Hepatocyte (in vitro differentiated cells): ENCODE results near the gene NME7. TPM values are rescaled to one million over a fixed set of nuclear protein-coding genes. Genes with fewer than 3 reads are reported as not detected.

Source experiments
- DNase-seq: peaks from one replicate; pipeline ENCODE4 v3.0.0-alpha.2; 2016; ENCODE audit warnings: low spot score
- H2AFZ ChIP-seq: fragments of 200-600 bp; sonication (generic); 2 replicates; pipeline ENCODE4 v1.6.0; 2016; ENCODE audit warnings: antibody characterized with exemption, mild to moderate bottlenecking
- H3K27ac ChIP-seq: fragments of 200-600 bp; sonication (generic); 2 replicates; pipeline ENCODE4 v1.5.1; 2016; ENCODE audit warnings: mild to moderate bottlenecking
- H3K27me3 ChIP-seq: fragments of 200-600 bp; sonication (generic); 2 replicates; pipeline ENCODE4 v1.6.1; 2016
- H3K36me3 ChIP-seq: fragments of 200-600 bp; sonication (generic); replicated peaks from 2 replicates; pipeline ENCODE4 v1.5.1; 2016; ENCODE audit warnings: low read depth; ENCODE audit not compliant: insufficient read depth
- H3K4me1 ChIP-seq: fragments of 200-600 bp; sonication (generic); 2 replicates; pipeline ENCODE4 v1.5.1; 2016; ENCODE audit warnings: mild to moderate bottlenecking, moderate library complexity; ENCODE audit not compliant: insufficient read depth
- H3K4me2 ChIP-seq: fragments of 200-600 bp; sonication (generic); 2 replicates; pipeline ENCODE4 v1.6.0; 2016
- H3K4me3 ChIP-seq: fragments of 200-600 bp; sonication (generic); 2 replicates; pipeline ENCODE4 v1.5.1; 2016; ENCODE audit warnings: mild to moderate bottlenecking
- H3K79me2 ChIP-seq: fragments of 200-600 bp; sonication (generic); 2 replicates; pipeline ENCODE4 v1.6.0; 2017; ENCODE audit warnings: mild to moderate bottlenecking
- H3K9me2 ChIP-seq: fragments of 200-600 bp; sonication (generic); replicated peaks from 2 replicates; pipeline ENCODE4 v1.6.0; 2017; ENCODE audit warnings: mild to moderate bottlenecking; ENCODE audit not compliant: insufficient read depth
- H3K9me3 ChIP-seq: fragments of 200-600 bp; sonication (generic); 2 replicates; pipeline ENCODE4 v1.5.1; 2016; ENCODE audit warnings: low read depth, mild to moderate bottlenecking
- H4K20me1 ChIP-seq: fragments of 200-600 bp; sonication (generic); 2 replicates; pipeline ENCODE4 v1.6.0; 2016; ENCODE audit warnings: mild to moderate bottlenecking; ENCODE audit not compliant: insufficient read depth, poor library complexity, severe bottlenecking
- CTCF ChIP-seq: fragments of 200-600 bp; sonication (generic); IDR thresholded peaks from 2 replicates; pipeline ENCODE4 v1.5.1; 2016; ENCODE audit warnings: antibody characterized with exemption, mild to moderate bottlenecking; ENCODE audit not compliant: poor library complexity
- EZH2 ChIP-seq: fragments of 200-600 bp; sonication (generic); IDR thresholded peaks from 2 replicates; pipeline ENCODE4 v1.6.1; 2016; ENCODE audit warnings: antibody characterized with exemption, mild to moderate bottlenecking, borderline replicate concordance
- EZH2phosphoT487 ChIP-seq: fragments of 200-600 bp; sonication (generic); IDR thresholded peaks from one replicate; pipeline ENCODE4 v1.6.1; 2018; ENCODE audit warnings: antibody characterized with exemption, mild to moderate bottlenecking, low read depth, moderate library complexity; ENCODE audit not compliant: unreplicated experiment, severe bottlenecking
- WGBS: methylation state at CpG from one replicate; pipeline ENCODE4 v1.1.6; 2016; ENCODE audit warnings: low lambda C conversion rate; ENCODE audit errors: missing lambda C conversion rate; 5-methylcytosine and 5-hydroxymethylcytosine counted together
- polyA plus RNA-seq: library from polyadenylated mRNA; unstranded; fragments of >200 nt; fragmentation: Nextera tagmentation; extraction: Ambion mirVana; gene quantifications from 2 replicates; pipeline ENCODE4 v1.2.1, GENCODE V29; 2016
- total RNA-seq: library from RNA; depleted of rRNA; stranded (reverse); fragments of >200 nt; gene quantifications from 2 replicates; pipeline ENCODE4 v1.2.3, GENCODE V29; 2014

The NME7 gene
- total and polyA plus RNA-seq, 2 experiments from 2014 or later, result 13.7 to 76.5 TPM

- no peak for DNase-seq
- WGBS, result over 99% methylated on average over 3 of the region's 3 CpGs
- Histone ChIP-seq H3K79me2 (no peaks in the 10 kb centered on the region), H2AFZ (no peak overlapping the region), H3K27ac (no peak overlapping the region), H4K20me1 (no peaks in the 10 kb centered on the region), H3K9me2 (no peaks in the 10 kb centered on the region), H3K4me1 (no peaks in the 10 kb centered on the region), H3K4me3 (no peak overlapping the region), H3K27me3 (no peaks in the 10 kb centered on the region), H3K9me3 (no peaks in the 10 kb centered on the region), H3K4me2 (no peak overlapping the region), H3K36me3 (no peaks in the 10 kb centered on the region)
- no peak for TF ChIP-seq CTCF
- no peak for TF ChIP-seq EZH2
- no peak for TF ChIP-seq EZH2phosphoT487
Measured at GRCh38 chr1:169395955-169396354, 28.4 kb upstream of the NME7 start.

- Histone ChIP-seq H2AFZ (no peak overlapping the region), H3K27me3 (no peaks in the 10 kb centered on the region), H3K4me3 (no peak overlapping the region), H4K20me1 (no peaks in the 10 kb centered on the region), H3K4me2 (no peak overlapping the region), H3K9me3 (no peaks in the 10 kb centered on the region), H3K36me3 (no peaks in the 10 kb centered on the region), H3K79me2 (no peaks in the 10 kb centered on the region), H3K27ac (no peak overlapping the region), H3K9me2 (no peaks in the 10 kb centered on the region), H3K4me1 (no peaks in the 10 kb centered on the region)
- TF ChIP-seq EZH2 (no peak), EZH2phosphoT487 (no peak), CTCF (no peak)
- 100% methylated on average over 1 of the region's 1 CpG for WGBS
- DNase-seq, result no peak
Measured at GRCh38 chr1:169392406-169392805, 24.8 kb upstream of the NME7 start.

- Histone ChIP-seq H3K36me3 (no peaks in the 10 kb centered on the region), H3K4me2 (no peak overlapping the region), H3K79me2 (no peaks in the 10 kb centered on the region), H3K4me3 (no peak overlapping the region), H3K9me2 (no peaks in the 10 kb centered on the region), H3K27ac (no peak overlapping the region), H3K9me3 (no peaks in the 10 kb centered on the region), H2AFZ (no peak overlapping the region), H4K20me1 (no peaks in the 10 kb centered on the region), H3K4me1 (no peaks in the 10 kb centered on the region), H3K27me3 (no peaks in the 10 kb centered on the region)
- DNase-seq, result no peak
- TF ChIP-seq EZH2phosphoT487 (no peak), CTCF (no peak), EZH2 (no peak)
Measured at GRCh38 chr1:169390303-169390702, 22.7 kb upstream of the NME7 start.

GRCh38 chr1:169387399-169387798, 19.8 kb upstream of the NME7 start:
- no peaks in the 10 kb centered on the region for H4K20me1 ChIP-seq
- no peaks in the 10 kb centered on the region for H3K36me3 ChIP-seq

More at GRCh38 chr1:169387399-169387798, 19.8 kb upstream of the NME7 start:
- no peak for DNase-seq
- no peak for TF ChIP-seq EZH2
- TF ChIP-seq EZH2phosphoT487, result no peak
- TF ChIP-seq CTCF, result no peak
- Histone ChIP-seq H3K27ac (no peak overlapping the region), H3K27me3 (no peaks in the 10 kb centered on the region), H3K9me2 (no peaks in the 10 kb centered on the region), H2AFZ (no peak overlapping the region), H3K4me2 (no peak overlapping the region), H3K4me3 (no peak overlapping the region), H3K79me2 (no peaks in the 10 kb centered on the region), H3K4me1 (no peaks in the 10 kb centered on the region), H3K9me3 (no peaks in the 10 kb centered on the region)
